GM12891 (cell line): ENCODE measurements around the gene ARHGAP15.

ENCODE experiments used
- POLR2A ChIP-seq: IDR thresholded peaks from 2 replicates; pipeline ENCODE4 v1.6.1; 2011; ENCODE audit warnings: low read depth, low read length, control low read depth
- POLR2AphosphoS5 ChIP-seq: IDR thresholded peaks from 2 replicates; pipeline ENCODE4 v1.6.1; 2011; ENCODE audit warnings: low read depth, low read length, control low read depth
- TAF1 ChIP-seq: IDR thresholded peaks from 2 replicates; pipeline ENCODE4 v1.6.1; 2011; ENCODE audit warnings: low read depth, low read length, control low read depth

- no peak for TF ChIP-seq POLR2A
- no peak for TF ChIP-seq TAF1
- TF ChIP-seq POLR2AphosphoS5: no peak
Measured at GRCh38 chr2:143159486-143159840, 30.2 kb downstream of the ARHGAP15 start.
